Heart left ventricle (tissue), 13 donors: ENCODE data around the gene CR1L.

Experiments
- POLR2A ChIP-seq, 2 donors: fragments of 450-650 bp; IDR thresholded peaks; one replicate each; pipeline ENCODE4 v1.6.1; 2017; ENCODE audit warnings: antibody characterized with exemption in 2 of 2, mild to moderate bottlenecking in 2 of 2, moderate library complexity in 2 of 2
- TF ChIP-seq, protein P1 (sequence below), 12 donors: fragments of 200-600 bp; sonication (generic) in 4 of 12; IDR thresholded peaks; one replicate each; pipeline versions ENCODE4 v1.5.0 to v1.8.0; 2018 to 2022; ENCODE audit warnings: antibody characterized with exemption in 12 of 12, mild to moderate bottlenecking in 5 of 12
- donor health status: ischemic (EF 13 %, LVEDD 7.1; RV severe dilation, severe dysfunction).
- donor health status: DM: no; HTN: yes; CAD: no.
- donor health status: DM: no; HTN: no; CAD: no.
- donor health status: ischemic (EF 25% LVEDD 6.9; RV normal size, moderate dysfunction).
- donor health status: ischemic (EF 25% LVEDD 5.7; RV mildly dilated, moderate dysfunction).
- donor health status: ischemic (EF 35%, LVEDD 5.7; RV mildly dilated, moderate dysfunction).
- donor health status: nonischemic (EF 11% LVEDD 7.7; RV severe dilation, severe dysfunction).
- donor health status: DM: yes; HTN: yes; CAD: no.
- donor health status: PGD.
- donor health status: ischemic (EF 29% LVEDD 5.4; RV normal size, mild dysfunction).
- donor health status: nonischemic (EF 23%, LVEDD 6.1; RV moderate dilation, normal function).

DNA sequence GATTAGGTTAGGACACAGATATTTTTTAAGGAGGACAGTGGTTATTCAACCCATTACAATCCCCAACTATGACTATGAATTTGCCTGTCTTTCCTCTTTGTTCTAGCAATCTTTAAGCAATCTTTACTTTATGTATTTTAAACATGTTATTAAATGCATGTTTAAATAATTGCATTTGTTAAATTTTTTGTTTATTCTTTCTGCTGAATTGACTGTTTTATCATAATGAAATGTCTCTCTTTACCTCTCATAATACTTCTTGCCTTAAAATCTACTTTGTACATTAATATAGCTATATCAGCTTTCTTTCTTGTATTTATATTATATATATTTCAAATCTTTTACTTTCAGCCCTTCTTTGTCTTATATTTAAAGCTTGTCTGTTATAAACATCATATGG is 46.1 kb downstream of the CR1L start:
- TF ChIP-seq, protein P1, sequence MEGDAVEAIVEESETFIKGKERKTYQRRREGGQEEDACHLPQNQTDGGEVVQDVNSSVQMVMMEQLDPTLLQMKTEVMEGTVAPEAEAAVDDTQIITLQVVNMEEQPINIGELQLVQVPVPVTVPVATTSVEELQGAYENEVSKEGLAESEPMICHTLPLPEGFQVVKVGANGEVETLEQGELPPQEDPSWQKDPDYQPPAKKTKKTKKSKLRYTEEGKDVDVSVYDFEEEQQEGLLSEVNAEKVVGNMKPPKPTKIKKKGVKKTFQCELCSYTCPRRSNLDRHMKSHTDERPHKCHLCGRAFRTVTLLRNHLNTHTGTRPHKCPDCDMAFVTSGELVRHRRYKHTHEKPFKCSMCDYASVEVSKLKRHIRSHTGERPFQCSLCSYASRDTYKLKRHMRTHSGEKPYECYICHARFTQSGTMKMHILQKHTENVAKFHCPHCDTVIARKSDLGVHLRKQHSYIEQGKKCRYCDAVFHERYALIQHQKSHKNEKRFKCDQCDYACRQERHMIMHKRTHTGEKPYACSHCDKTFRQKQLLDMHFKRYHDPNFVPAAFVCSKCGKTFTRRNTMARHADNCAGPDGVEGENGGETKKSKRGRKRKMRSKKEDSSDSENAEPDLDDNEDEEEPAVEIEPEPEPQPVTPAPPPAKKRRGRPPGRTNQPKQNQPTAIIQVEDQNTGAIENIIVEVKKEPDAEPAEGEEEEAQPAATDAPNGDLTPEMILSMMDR (IDR thresholded peaks at IDR 0.05) = no peak
- TF ChIP-seq POLR2A (IDR thresholded peaks at IDR 0.05) = no peak
